SK-N-SH (cell line): ENCODE results near the gene SETSIP. TPM values are rescaled to one million over a fixed set of nuclear protein-coding genes. Genes with fewer than 3 reads are reported as not detected.

Experiments used
- CTCF ChIA-PET: fragments of 300-600, 350-600 bp; formaldehyde crosslinking; extraction: SDS; loops from one replicate; lab custom pipeline; 2021; lab: Yijun Ruan, JAX
- POLR2A ChIA-PET: fragments of 350-600 bp; sonication (Branson Sonifier 250); formaldehyde crosslinking; extraction: SDS; loops from one replicate; lab custom pipeline; 2020; ENCODE audit warnings: antibody characterized with exemption, inconsistent platforms; lab: Yijun Ruan, JAX
- DNase-seq: peaks from one replicate; pipeline ENCODE4 v3.0.0; 2012
- H2AFZ ChIP-seq: fragments of 200-600 bp; sonication (generic); 2 replicates; pipeline ENCODE4 v1.8.1; 2016; ENCODE audit warnings: antibody characterized with exemption, mild to moderate bottlenecking, low read depth
- H3F3A ChIP-seq: fragments of 200-600 bp; sonication (generic); replicated peaks from 2 replicates; pipeline ENCODE3; 2016; ENCODE audit warnings: antibody characterized with exemption, mild to moderate bottlenecking; ENCODE audit not compliant: insufficient read depth
- H3K27ac ChIP-seq, 2 experiments: fragments of 200-500 bp in 1 of 2; fragments of 200-600 bp in 1 of 2; sonication (Bioruptor generic) in 1 of 2; sonication (generic), shearing (Covaris generic) in 1 of 2; 2 replicates each; pipeline versions ENCODE4 v1.5.1 to v1.6.1; 2014 to 2016; ENCODE audit warnings: low read depth in 2 of 2, inconsistent platforms in 1 of 2, low read length in 1 of 2, mild to moderate bottlenecking in 1 of 2, mixed read lengths in 1 of 2
- H3K27me3 ChIP-seq: fragments of 200-600 bp; sonication (generic), shearing (Covaris generic); 2 replicates; pipeline ENCODE4 v1.6.1; 2016; ENCODE audit warnings: mixed run types; ENCODE audit not compliant: insufficient read depth
- H3K36me3 ChIP-seq, 2 experiments: fragments of 200-500 bp in 1 of 2; fragments of 200-600 bp in 1 of 2; sonication (Bioruptor generic) in 1 of 2; sonication (generic) in 1 of 2; replicated peaks in 1 of 2; 2 replicates each; pipeline versions ENCODE3 to v1.5.1; 2014 to 2016; ENCODE audit warnings: low read length in 1 of 2, mild to moderate bottlenecking in 1 of 2; ENCODE audit not compliant: insufficient read depth in 2 of 2, control insufficient read depth in 1 of 2
- H3K4me1 ChIP-seq, 2 experiments: fragments of 200-500 bp in 1 of 2; fragments of 200-600 bp in 1 of 2; sonication (Bioruptor generic) in 1 of 2; sonication (generic), shearing (Covaris generic) in 1 of 2; 2 replicates each; pipeline versions ENCODE4 v1.5.1 to v1.6.1; 2014 to 2016; ENCODE audit warnings: low read depth in 1 of 2, low read length in 1 of 2, mixed run types in 1 of 2; ENCODE audit not compliant: insufficient read depth in 2 of 2, control insufficient read depth in 1 of 2
- H3K4me2 ChIP-seq: fragments of 200-600 bp; sonication (generic), shearing (Covaris generic); 2 replicates; pipeline ENCODE4 v1.6.1; 2017; ENCODE audit warnings: mixed run types
- H3K4me3 ChIP-seq, 2 experiments: fragments of 200-500 bp in 1 of 2; fragments of 200-600 bp in 1 of 2; sonication (Bioruptor generic) in 1 of 2; sonication (generic), shearing (Covaris generic) in 1 of 2; 2 replicates each; pipeline versions ENCODE4 v1.5.1 to v1.8.1; 2014 to 2016; ENCODE audit warnings: low read depth in 2 of 2, inconsistent platforms in 1 of 2, low read length in 1 of 2, mild to moderate bottlenecking in 1 of 2, mixed read lengths in 1 of 2, moderate library complexity in 1 of 2
- H3K79me2 ChIP-seq: fragments of 200-600 bp; sonication (generic); 2 replicates; pipeline ENCODE4 v1.8.1; 2017; ENCODE audit warnings: mild to moderate bottlenecking; ENCODE audit not compliant: insufficient read depth
- H3K9ac ChIP-seq: fragments of 200-600 bp; sonication (generic); 2 replicates; pipeline ENCODE4 v1.6.1; 2017; ENCODE audit warnings: mixed run types
- H3K9me2 ChIP-seq: fragments of 200-600 bp; sonication (generic); 2 replicates; pipeline ENCODE4 v1.6.1; 2017; ENCODE audit warnings: mixed run types
- H3K9me3 ChIP-seq: fragments of 200-600 bp; sonication (generic); 2 replicates; pipeline ENCODE4 v1.6.1; 2017; ENCODE audit warnings: mixed run types, mild to moderate bottlenecking, moderate library complexity
- H4K20me1 ChIP-seq: fragments of 200-600 bp; sonication (generic); 2 replicates; pipeline ENCODE4 v1.6.1; 2017; ENCODE audit warnings: mild to moderate bottlenecking, mixed run types; ENCODE audit not compliant: insufficient read depth
- CTCF ChIP-seq: fragments of 200-600 bp; sonication (generic); IDR thresholded peaks from 2 replicates; pipeline ENCODE4 v1.6.1; 2017; ENCODE audit warnings: antibody characterized with exemption, mild to moderate bottlenecking, moderate library complexity
- ELF1 ChIP-seq: IDR thresholded peaks from 2 replicates; pipeline ENCODE4 v1.4.0; 2012
- EP300 ChIP-seq, 2 experiments: IDR thresholded peaks; 2 replicates each; pipeline versions ENCODE4 v1.4.0 to v1.6.1; 2012; ENCODE audit warnings: borderline replicate concordance in 1 of 2, low read depth in 1 of 2, low read length in 1 of 2
- FOXJ3 ChIP-seq: sonication (generic); formaldehyde crosslinking; IDR thresholded peaks from 2 replicates; pipeline ENCODE4 v1.5.1; 2020; ENCODE audit warnings: mild to moderate bottlenecking, missing genetic modification reagents
- FOXM1 ChIP-seq: IDR thresholded peaks from 2 replicates; pipeline ENCODE4 v1.4.0; 2012; ENCODE audit warnings: low read depth, mild to moderate bottlenecking
- GABPA ChIP-seq: IDR thresholded peaks from 2 replicates; pipeline ENCODE4 v1.4.0; 2012; ENCODE audit warnings: low read depth, mild to moderate bottlenecking
- MAX ChIP-seq: IDR thresholded peaks from 2 replicates; pipeline ENCODE4 v1.4.0; 2012; ENCODE audit warnings: low read depth
- MEF2A ChIP-seq: IDR thresholded peaks from 2 replicates; pipeline ENCODE4 v1.4.0; 2012; ENCODE audit warnings: low read depth, borderline replicate concordance
- MXI1 ChIP-seq: IDR thresholded peaks from 2 replicates; pipeline ENCODE4 v1.6.1; 2012; ENCODE audit warnings: mild to moderate bottlenecking, low read depth, low read length, improper control_type of control experiment
- NRF1 ChIP-seq: IDR thresholded peaks from 2 replicates; pipeline ENCODE4 v1.6.1; 2012; ENCODE audit warnings: low read depth, mild to moderate bottlenecking, low read length
- PBX3 ChIP-seq: IDR thresholded peaks from 2 replicates; pipeline ENCODE4; 2012
- POLR2AphosphoS5 ChIP-seq: IDR thresholded peaks from 2 replicates; pipeline ENCODE4 v1.6.1; 2012; ENCODE audit warnings: low read depth, low read length
- SIN3A ChIP-seq: IDR thresholded peaks from 2 replicates; pipeline ENCODE4 v1.6.1; 2012; ENCODE audit warnings: low read depth, mild to moderate bottlenecking, low read length, moderate library complexity, borderline replicate concordance
- SMC3 ChIP-seq: IDR thresholded peaks from 2 replicates; pipeline ENCODE4 v1.6.1; 2012; ENCODE audit warnings: low read depth, low read length, improper control_type of control experiment
- TAF1 ChIP-seq: IDR thresholded peaks from 2 replicates; pipeline ENCODE4 v1.6.1; 2012; ENCODE audit warnings: low read depth, mild to moderate bottlenecking, low read length, moderate library complexity, borderline replicate concordance
- TCF12 ChIP-seq: IDR thresholded peaks from 2 replicates; pipeline ENCODE4 v1.4.0; 2012
- TEAD4 ChIP-seq: IDR thresholded peaks from 2 replicates; pipeline ENCODE4 v1.4.0; 2012; ENCODE audit warnings: mild to moderate bottlenecking, borderline replicate concordance; ENCODE audit not compliant: insufficient read depth
- USF1 ChIP-seq: IDR thresholded peaks from 2 replicates; pipeline ENCODE4 v1.4.0; 2012; ENCODE audit warnings: low read depth, borderline replicate concordance
- USF2 ChIP-seq: fragments of 150-350 bp; IDR thresholded peaks from 2 replicates; pipeline ENCODE4 v1.6.1; 2017; ENCODE audit warnings: antibody characterized with exemption, low read length, low read depth, borderline replicate concordance
- YY1 ChIP-seq: IDR thresholded peaks from 2 replicates; pipeline ENCODE4 v1.4.0; 2012; ENCODE audit warnings: low read depth, mild to moderate bottlenecking
- WGBS: methylation state at CpG from one replicate; pipeline ENCODE4 v1.1.6; 2017; ENCODE audit warnings: low lambda C conversion rate; 5-methylcytosine and 5-hydroxymethylcytosine counted together
- polyA plus RNA-seq, 3 experiments: library from polyadenylated mRNA; depleted of rRNA; stranded (reverse); fragments of >200 nt; gene quantifications; 2 replicates each; pipeline ENCODE4 v1.2.3, GENCODE V29; 2012

SETSIP gene
- polyA plus RNA-seq, 1 of the 3 experiments (the other 2 are of a cell fraction), result not detected

- H3K36me3 ChIP-seq, result no peaks in the 10 kb centered on the region
- H2AFZ ChIP-seq, result peak within 1 kb of the TSS; percentile 100
- DNase-seq, result peak; percentile 79
- peak within 1 kb of the TSS; percentile 72 to 80 for H3K4me3 ChIP-seq
- POLR2A ChIA-PET, result interaction anchor here (0.9 kb wide), 1 partner anchor 13 kb away, joined by 8 read pairs; no protein-coding TSS in a partner anchor
- TF ChIP-seq NRF1 (peak; percentile 70), USF2 (no peak), YY1 (no peak), TCF12 (no peak), POLR2AphosphoS5 (peak; percentile 62; the same call in 1 of the 2 replicates), FOXJ3 (peak; percentile 85), ELF1 (peak; percentile 65), GABPA (peak; percentile 51; the same call in 1 of the 2 replicates), MAX (peak; percentile 45), SIN3A (peak; percentile 15; the same call in 1 of the 2 replicates), TEAD4 (no peak), EP300 (IDR thresholded peaks at IDR 0.05; ENCODE audit: borderline replicate concordance in 1 of 2, low read depth in 1 of 2, low read length in 1 of 2) (no peak)
- TF ChIP-seq, all 33 proteins: peak for 7
- Histone ChIP-seq H3F3A (no peaks in the 10 kb centered on the region), H4K20me1 (no peaks in the 10 kb centered on the region), H3K4me2 (peak within 1 kb of the TSS; percentile 73), H3K27me3 (no peaks in the 10 kb centered on the region), H3K4me1 (no peaks in the 10 kb centered on the region; a peak in 1 of 4 replicates), H3K79me2 (no peaks in the 10 kb centered on the region), H3K27ac (peak within 1 kb of the TSS; percentile 29 to 36; a peak in 3 of 4 replicates), H3K9me2 (no peaks in the 10 kb centered on the region), H3K9ac (peak within 1 kb of the TSS; percentile 67), H3K9me3 (no peaks in the 10 kb centered on the region)
- 3% methylated on average over 29 of the region's 55 CpGs for WGBS
- CTCF ChIA-PET, result interaction anchor here (0.5 to 0.9 kb wide), 3 partner anchors 33 to 211 kb away, joined by 3 read pairs; no protein-coding TSS in a partner anchor
These were observed 5.1 kb upstream of the SETSIP start, which contains the start of gene BTBD8 for GRCh38 chr1:92080128-92080985. TSS of gene BTBD8 (plus strand) at chr1:92080345. CDS start at chr1:92080572, 227 bp downstream.

- Histone ChIP-seq H3K79me2 (no peaks in the 10 kb centered on the region), H3K9ac (no peak overlapping the region), H3K4me3 (peak overlapping the region; percentile 72 to 80; a peak in 2 of 4 replicates), H3K27me3 (no peaks in the 10 kb centered on the region), H3K4me1 (no peaks in the 10 kb centered on the region; a peak in 1 of 4 replicates), H3F3A (no peaks in the 10 kb centered on the region), H3K9me2 (no peaks in the 10 kb centered on the region), H4K20me1 (no peaks in the 10 kb centered on the region), H3K4me2 (peak overlapping the region; percentile 73; the same call in 1 of the 2 replicates), H3K27ac (no peak overlapping the region), H3K9me3 (no peaks in the 10 kb centered on the region), H3K36me3 (no peaks in the 10 kb centered on the region), H2AFZ (peak overlapping the region; percentile 100)
- ChIA-PET POLR2A (no interaction called here), CTCF (interaction anchor here (0.5 kb wide), 1 partner anchor 148 kb away, joined by 3 read pairs; no protein-coding TSS in a partner anchor)
- TF ChIP-seq TCF12 (no peak), MXI1 (no peak), CTCF (no peak), FOXM1 (no peak), PBX3 (no peak), YY1 (no peak), FOXJ3 (no peak), TAF1 (no peak), TEAD4 (no peak), USF1 (no peak), USF2 (no peak), MEF2A (no peak), SMC3 (no peak)
- 97% methylated on average over 7 of the region's 7 CpGs for WGBS
- DNase-seq, result no peak
These were observed 4.2 kb upstream of the SETSIP start for GRCh38 chr1:92079441-92079840.
